HG03460 (cell line): Measurements from ENCODE around the gene POU2F1.

Source experiments
- ATAC-seq: cut with Tn5 transposase; IDR thresholded peaks from one replicate; pipeline ENCODE4 v1.9.1; 2021; ENCODE audit not compliant: unreplicated experiment

POU2F1 gene

DNA sequence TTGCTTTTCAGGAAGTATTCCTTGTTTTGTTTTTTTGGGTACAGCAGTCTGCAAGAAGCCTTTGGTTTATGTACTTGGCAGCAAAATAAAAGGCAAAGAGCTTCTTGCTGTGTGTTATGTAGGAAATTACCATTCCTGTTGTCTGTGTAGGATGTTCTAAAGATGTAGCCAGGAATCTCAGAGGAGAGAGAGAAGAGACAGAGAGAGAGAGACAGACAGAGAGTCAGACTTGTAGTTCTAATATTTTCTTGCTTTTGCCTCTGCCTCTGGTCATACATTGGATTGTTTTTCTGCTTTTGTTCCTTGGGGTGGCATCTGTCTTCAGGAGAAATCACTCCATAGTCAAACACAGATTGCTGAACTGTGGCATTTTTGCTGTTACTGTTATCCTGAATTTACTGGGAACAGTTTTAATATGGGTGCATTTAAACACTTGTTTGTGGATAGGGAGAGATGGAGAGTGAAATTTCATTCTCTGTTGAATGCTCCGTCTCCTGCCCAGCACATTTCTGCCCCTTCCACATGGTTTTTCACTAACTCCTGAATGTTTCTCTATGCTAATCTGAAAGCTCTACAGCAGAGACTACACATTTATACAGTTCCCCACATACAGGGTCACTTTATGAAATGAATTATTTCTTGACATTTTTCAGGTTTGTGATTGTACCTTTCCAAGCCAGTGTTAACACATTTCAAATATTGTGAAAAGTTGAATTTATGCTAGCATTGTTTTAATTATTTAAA is 49.8 kb downstream of the POU2F1 start:
- no peak for ATAC-seq

DNA sequence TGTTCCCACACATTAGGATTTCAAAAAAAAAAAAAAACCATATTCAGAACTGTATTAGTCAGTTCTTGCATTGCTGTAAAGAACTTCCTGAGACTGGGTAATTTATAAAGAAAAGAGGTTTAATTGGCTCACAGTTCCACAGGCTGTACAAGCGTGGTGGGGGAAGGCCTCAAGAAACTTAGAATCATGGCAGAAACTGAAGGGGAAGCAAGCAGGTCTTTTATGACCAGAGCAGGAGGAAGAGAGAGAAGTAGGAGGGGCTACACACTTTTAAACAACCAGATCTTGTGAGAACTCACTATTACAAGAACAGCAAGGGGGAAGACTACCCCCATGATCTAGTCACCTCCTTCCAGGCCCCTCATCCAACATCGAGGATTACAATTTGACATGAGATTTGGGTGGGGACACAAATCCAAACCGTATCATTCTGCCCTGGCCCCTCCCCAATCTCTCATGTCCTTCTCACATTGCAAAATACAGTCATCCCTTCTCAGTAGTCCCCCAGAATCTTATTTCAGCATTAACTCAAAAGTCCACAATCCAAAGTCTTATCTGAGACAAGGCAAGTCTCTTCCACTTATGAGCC is 51.8 kb downstream of the POU2F1 start:
- ATAC-seq = no peak

DNA sequence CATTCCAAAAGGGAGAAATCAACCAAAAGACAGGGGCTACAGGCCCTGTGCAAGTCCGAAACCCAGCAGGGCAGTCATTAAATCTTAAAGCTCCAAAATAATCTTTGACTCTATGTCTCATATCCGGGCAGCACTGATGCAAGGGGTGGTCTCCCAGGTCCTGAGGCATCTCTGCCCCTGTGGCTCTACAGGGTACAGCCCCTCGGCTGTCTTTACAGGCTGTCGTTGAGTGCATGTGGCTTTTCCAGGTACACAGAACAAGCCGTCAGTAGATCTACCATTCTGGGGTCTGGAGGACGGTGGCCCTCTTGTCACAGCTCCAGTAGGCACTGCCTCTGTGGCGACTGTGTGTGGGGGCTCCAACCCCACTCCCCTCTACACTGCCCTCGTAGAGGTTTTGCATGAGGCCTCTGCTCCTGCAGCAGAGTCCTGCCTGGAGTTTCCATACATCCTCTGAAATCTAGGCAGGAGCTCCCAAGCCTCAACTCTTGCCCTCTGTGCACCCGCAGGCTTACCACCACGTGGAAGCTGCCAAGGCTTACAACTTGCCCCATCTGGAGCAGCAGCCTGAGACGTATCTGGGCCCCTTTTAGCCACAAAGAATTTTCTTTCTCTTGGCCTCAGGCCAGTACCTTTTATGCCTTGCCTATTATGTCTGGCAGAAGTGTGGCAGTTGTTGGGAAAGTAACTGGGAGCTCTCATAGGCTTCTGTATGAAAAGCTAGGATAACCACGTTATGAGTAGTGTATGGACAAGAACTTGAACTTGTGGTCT is 52.5 kb downstream of the POU2F1 start:
- ATAC-seq = no peak

DNA sequence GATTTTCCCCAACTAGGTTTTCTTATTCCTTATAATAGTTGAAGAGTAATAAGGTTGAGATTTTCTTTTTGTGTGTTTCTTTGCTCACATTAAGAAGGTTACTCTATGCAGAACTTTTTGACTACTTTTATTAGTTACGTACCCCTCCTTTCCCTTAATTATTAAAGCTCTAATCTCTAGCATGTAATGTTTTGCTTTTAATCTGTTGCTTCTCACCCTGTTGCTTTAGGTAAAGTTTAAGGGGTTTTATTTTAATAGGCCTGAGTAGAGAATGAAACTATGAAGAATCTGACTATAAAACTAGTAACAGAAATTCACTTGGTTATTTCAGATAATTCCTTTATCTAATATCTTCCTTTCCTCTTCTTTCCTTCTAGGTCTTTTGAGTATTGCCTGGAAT is 53.4 kb downstream of the POU2F1 start:
- ATAC-seq = no peak

DNA sequence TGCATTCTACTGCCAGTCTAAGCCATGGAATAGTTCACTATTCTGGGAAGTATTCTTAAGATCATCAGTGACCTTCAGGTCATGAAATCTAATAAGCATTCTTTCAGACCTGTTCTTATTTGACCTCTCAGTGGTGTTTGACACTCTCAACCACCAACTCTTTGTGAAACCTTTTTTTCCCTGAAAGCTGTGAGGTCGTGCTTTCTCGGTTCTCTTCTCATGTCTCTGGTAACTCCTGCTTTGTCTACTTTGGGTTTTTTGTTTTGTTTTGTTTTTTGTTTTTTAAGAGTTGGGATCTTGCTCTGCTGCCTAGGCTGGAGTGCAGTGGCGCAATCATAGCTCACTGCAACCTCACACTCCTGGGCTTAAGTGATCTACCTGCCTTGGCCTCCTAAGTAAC is 56.3 kb downstream of the POU2F1 start:
- ATAC-seq = peak; percentile 86

DNA sequence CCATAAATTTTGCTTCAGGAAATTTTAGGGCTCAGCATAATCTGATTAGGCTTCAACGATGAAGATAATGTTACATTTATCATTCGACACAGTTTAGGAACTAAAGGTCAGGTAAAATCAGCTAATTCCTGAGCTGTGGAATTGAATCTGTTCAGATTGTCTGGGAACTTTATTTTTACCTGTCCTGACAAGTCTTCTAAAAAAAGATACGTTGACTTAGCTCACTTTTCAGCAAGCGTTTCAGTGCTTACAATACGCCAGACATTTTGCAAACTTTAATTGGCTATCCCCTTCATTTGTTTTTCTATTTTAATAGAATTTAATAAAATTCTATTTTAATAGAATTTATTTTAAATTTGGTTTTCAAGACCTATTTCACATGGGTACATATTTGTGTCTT is 57.8 kb downstream of the POU2F1 start:
- ATAC-seq = no peak

DNA sequence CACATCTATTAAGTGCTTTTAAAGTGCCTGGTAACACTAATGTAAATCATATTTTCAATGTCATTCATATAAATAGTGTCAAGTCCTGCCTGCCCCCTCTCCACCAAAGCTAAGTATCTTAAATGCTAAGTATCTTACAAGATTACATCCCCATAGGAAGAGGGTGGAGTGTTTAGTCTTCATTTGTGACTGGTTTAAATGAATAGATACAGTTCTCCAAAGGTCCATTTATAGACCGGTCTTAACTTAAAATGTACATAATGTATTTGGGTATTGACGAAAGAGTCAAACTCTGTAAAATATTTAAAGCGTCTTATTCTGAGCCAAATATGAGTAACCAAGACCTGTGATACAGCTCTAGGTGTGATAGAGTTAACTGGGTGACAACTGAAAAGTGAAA is 60.2 kb downstream of the POU2F1 start:
- no peak for ATAC-seq

DNA sequence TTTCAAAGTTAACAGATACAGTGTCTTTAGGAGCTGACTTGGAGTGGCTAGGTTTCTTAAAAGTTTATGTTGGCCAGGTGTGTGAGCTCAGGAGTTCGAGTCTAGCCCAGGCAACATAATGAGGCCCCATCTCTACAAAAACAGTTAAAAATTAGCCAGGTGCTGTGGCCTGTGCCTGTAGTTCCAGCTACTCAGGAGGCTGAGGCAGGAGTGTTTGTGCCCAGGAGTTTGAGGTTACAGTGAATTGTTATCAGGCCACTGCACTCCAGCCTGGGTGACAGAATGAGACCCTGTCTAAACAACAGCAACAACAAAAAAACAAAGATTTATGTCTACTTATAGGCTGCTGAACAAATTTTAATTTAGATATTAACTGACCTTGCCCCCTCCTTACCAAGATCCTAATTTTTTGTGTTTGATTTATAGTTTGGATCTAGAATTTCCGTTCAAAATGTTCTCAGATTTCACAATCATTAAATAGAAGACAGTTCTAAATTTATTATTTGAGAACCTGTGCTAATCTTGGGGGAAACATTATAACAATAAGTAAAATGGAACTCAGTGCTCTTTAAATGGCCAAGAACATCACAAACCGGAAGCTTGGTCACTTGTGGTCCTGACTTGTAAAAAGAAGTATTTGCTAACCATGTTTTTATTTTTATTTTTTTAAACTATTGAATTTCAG is 67.8 kb downstream of the POU2F1 start:
- ATAC-seq = no peak

DNA sequence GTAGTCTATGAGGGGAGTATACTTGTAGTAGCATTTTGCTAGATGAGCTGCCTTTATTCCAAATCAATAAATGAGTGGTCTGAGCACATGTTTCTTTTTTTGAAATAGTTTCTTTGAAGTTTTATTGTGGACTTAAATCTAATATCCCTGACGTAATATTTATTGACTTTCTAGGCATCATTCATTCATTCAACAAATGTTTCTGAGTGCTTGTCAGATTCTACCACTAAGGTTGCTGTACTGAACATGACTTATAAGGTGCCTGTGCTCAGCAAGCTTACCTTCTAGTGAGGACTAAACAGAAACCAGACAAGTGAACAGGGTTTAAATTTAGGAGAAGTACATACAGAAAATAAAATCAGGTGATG is 68.4 kb downstream of the POU2F1 start:
- no peak for ATAC-seq

DNA sequence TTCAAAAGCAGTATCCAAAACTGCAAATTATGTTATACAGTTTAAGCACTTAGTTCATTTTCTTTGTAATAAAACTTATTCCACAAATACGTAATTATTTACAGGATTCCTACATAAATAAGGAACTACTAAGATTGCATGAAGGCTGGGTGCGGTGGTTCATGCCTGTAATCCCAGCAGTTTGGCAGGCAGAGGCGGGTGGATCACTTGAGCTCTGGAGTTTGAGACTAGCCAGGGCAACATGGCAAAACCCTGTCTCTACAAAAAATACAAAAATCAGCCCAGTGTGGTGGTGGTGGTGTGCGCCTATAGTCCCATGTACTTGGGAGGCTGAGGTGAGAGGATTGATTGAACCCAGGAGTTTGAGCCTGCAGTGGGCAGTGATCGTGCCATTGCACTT is 69.3 kb downstream of the POU2F1 start:
- ATAC-seq = no peak

DNA sequence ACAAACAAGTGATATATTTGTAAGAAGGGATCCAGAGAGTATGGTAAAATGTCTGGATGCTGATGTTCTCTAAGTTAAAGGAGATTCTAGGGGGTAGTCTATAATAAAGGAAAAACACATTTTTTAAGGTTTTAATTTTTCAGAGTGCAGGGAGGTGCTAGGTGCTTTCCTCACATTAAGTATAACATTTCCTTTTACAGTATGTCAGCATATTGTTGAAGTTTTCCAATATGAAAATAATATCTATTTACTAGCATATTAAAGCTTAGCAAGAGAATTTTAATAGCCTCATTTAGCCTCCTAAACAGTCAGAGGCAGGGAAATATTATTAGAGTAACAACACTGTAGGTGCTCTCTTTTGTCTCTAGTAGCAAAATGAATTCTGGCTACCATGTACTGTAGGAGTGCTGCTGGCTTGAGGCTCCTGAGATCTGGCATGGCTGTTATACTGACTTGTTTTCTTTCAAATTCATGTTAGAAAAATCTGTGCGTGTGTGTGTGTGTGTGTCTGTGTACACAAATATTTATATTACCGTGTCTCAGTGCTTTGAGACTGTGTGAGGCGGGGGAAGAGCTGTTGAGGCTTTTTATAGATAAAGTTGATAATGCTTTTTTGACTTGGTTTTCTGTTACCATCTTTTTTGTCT is 71.0 kb downstream of the POU2F1 start:
- ATAC-seq = no peak

DNA sequence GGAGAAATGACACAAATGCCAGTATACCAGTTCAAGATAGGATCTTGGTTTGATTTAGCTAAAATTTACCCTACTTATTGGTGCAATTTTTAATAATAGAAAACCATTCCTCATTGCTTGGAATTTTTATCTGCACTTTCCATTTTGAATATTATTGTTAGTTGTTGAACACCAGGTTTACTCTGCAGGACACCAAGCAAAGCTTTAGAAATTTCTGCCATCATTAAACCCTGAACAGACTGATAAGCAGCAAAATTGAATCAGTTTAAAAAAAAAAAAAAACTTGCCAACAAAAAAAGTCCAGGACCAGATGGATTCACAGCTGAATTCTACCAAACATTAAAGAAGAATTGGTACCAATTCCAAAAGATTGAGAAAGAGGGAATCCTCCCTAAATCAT is 71.5 kb downstream of the POU2F1 start:
- ATAC-seq = no peak

DNA sequence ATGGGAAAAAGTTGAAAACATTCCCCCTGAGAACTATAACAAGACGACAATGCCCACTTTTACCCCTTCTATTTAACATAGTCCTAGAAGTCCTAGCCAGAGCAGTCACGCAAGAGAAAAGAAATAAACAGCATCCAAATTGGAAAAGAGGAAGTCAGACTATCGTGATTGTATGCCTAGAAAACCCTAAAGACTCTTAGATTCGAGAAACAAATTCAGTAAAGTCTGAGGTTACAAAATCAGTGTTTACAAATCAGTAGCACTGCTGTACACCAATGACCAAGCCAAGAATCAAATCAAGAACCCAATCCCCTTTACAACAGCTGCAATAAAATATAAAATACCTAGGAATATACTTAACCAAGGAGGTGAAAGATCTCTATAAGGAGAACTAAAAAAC is 72.4 kb downstream of the POU2F1 start:
- no peak for ATAC-seq

DNA sequence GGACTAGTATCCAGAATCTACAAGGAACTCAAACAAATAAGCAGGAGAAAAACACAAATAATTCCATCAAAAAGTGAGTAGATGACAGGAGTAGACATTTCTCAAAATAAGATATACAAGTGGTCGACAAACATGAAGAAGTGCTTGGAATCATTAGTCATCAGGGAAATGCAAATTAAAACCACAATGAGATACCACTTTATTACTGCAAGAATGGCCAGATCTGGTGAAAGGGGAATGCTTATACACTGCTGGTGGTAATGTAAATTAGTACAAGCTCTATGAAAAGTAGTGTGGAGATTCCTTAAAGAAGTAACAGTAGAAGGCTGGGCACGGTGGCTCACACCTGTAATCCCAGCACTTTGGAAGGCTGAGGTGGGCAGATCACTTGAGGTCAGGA is 73.8 kb downstream of the POU2F1 start:
- ATAC-seq = no peak

DNA sequence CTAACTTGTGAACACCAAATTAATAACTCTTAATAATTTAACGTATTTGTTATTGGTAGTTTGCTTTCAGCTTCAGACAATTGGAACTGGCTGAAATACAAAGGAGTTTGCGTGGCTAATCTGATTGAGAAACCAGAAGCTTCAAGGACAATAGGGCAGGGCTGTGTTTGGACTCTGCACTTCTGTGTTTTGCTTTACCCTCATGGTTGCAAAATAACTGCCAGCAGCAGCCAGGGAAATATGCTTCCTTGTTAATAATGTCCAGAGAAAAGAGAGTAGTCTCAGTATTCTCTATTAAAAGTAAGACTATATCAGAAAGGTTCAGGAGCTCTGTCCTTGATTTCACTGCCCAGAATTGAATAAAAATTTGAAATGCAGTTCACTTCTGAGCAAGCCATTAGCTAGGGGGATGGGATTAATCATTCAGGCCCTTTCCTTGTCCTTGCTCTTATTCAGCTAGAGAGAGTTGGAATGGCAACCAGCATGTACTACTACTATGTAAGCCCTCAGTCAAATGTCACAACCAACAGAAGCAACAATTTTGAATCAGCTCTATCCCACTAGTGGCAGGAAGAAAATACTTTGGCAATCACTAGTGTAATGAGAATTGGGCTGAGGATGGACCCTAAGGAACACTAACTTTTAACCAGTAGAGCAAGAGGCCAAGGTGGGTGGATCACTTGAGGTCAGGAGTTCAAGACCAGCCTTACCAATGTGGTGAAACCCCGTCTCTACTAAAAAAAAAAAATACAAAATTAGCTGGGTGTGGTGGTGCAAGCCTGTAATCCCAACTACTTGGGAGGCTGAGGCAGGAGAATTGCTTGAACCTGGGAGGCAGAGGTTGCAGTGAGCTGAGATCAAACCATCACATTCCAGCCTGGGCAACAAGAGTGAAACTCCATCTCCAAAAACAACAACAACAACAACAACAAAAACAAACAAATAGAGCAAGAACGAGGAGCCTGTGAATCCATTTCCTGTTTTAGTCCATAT is 76.8 kb downstream of the POU2F1 start:
- ATAC-seq = no peak

DNA sequence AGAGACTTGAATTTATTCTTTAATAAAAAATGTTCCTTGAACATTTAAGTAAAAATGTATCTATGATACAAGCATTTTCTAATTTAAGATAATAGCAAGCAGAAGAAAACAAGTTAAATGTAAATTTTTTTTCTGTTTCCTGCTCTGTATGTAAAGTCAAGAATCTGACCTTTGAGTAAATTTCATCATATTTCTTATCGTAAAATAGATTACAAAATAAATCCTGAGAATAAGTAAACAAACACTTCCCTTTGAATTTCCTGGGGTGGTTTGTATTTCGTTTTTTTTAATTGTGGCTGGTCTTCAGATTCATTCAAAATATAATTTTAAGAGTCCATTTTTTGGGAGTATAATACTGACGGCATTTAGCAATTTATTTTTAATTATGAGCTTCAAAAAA is 77.6 kb downstream of the POU2F1 start:
- no peak for ATAC-seq

DNA sequence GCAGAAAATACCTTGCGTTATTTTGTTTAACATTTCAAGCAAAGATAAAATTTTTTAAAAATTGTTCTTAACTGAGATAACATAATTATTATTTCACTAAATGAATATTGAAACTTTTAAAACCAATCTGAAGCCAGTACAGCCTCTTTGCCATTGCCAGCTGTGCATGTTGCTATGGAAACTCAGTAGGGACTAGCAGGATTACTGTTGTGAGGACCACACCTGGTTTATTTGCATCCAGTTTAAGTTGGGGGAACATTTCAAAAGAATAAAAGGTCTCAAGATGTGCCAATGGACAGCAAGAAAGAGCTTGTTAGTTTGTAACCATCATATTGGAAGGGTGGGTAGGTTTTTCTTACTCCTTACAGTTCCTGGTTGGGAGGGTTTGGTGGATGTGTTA is 80.7 kb downstream of the POU2F1 start:
- ATAC-seq = no peak

DNA sequence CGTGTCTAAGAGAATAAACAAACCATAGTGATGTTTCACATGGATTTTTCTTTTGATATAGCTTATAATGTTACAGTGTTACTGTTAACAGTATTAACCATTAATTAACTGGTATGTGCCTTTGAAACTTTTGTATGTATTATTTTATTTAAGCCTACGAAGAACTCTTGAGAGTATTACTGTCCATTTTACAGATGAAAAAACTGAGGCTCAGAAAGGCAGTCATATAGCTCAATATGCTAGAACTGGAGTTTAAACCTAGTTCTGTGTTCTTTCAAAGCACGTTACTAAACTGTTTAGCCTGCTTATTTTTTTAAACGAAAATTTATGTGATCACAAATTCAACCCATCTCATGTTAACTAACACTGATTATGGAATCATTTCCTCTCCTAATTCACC is 83.5 kb downstream of the POU2F1 start:
- ATAC-seq = no peak

DNA sequence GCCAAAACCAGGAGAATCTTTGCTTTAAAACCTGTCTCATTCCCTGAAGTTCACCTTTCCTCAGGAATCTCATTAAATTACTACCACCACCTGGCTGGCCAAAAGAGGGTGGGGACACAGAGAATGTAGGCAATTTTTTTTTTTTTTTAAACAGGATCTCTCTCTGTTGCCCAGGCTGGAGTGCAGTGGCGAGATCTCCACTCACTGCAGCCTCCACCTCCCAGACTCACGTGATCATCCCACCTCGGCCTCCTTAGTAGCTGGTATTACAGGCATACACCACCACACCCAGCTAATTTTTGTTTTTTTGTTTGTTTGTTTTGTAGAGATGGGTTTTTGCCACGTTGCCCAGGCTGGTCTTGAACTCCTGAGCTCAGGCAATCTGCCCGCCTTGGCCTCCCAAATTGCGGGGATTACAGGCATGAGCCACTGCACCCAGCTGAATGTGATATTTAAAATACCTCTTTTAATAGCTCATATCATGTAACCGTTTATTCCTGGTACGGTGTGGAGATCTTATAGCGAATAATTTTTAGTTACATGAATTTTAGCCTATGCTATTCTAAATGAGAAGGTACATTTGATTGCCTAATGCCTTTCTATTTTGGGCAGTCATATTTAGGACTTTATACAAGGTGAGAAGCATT is 84.5 kb downstream of the POU2F1 start:
- ATAC-seq = no peak
